HG03354 (cell line): Measurements from ENCODE around the gene KATNA1.
"Not testable (repeated sequence)": the region's sequence is repeated elsewhere in the genome, so short reads cannot be mapped to it uniquely, and the experiment has no call there.

Experiments
- ATAC-seq: cut with Tn5 transposase; IDR thresholded peaks from one replicate; pipeline ENCODE4 v1.9.1; 2021; ENCODE audit warnings: mild to moderate bottlenecking; ENCODE audit not compliant: unreplicated experiment, poor library complexity, severe bottlenecking

KATNA1 gene

GRCh38 chr6:149648148-149649145, at the start of gene KATNA1:
Gene KATNA1 (minus strand): TSS chr6:149648714. CDS start chr6:149638547, 10,167 bp downstream.
- peak; percentile 90 for ATAC-seq

GRCh38 chr6:149698175-149698574, 49.7 kb upstream of the KATNA1 start:
- ATAC-seq: no peak

GRCh38 chr6:149696901-149697300, 48.4 kb upstream of the KATNA1 start:
- no peak for ATAC-seq

- no peak for ATAC-seq
These were observed 46.4 kb upstream of the KATNA1 start for GRCh38 chr6:149694921-149695320.

- ATAC-seq: no peak
These were observed 42.7 kb upstream of the KATNA1 start for GRCh38 chr6:149691201-149691600.

GRCh38 chr6:149686230-149686629, 37.7 kb upstream of the KATNA1 start:
- ATAC-seq: no peak

- no peak for ATAC-seq
These were observed 34.8 kb upstream of the KATNA1 start for GRCh38 chr6:149683256-149683859.

- ATAC-seq: not testable (repeated sequence)
These were observed 33.3 kb upstream of the KATNA1 start for GRCh38 chr6:149681845-149682244.

GRCh38 chr6:149681209-149681608, 32.7 kb upstream of the KATNA1 start:
- no peak for ATAC-seq

GRCh38 chr6:149680503-149680902, 32.0 kb upstream of the KATNA1 start:
- peak; percentile 57 for ATAC-seq

- not testable (repeated sequence) for ATAC-seq
These were observed 23.8 kb upstream of the KATNA1 start for GRCh38 chr6:149672265-149672664.

- no peak for ATAC-seq
These were observed 11.5 kb upstream of the KATNA1 start for GRCh38 chr6:149660028-149660427.

GRCh38 chr6:149657441-149657840, 8.9 kb upstream of the KATNA1 start:
- ATAC-seq: no peak

- no peak for ATAC-seq
These were observed 2.5 kb upstream of the KATNA1 start for GRCh38 chr6:149651056-149651455.

- ATAC-seq: no peak
These were observed 1.9 kb downstream of the KATNA1 start for GRCh38 chr6:149646599-149646998.

GRCh38 chr6:149642829-149643580, 5.5 kb downstream of the KATNA1 start:
- no peak for ATAC-seq

- ATAC-seq: no peak
These were observed 12.4 kb downstream of the KATNA1 start for GRCh38 chr6:149636124-149636523.

- no peak for ATAC-seq
These were observed 14.2 kb downstream of the KATNA1 start for GRCh38 chr6:149634315-149634714.

- ATAC-seq: peak; percentile 68
These were observed 19.5 kb downstream of the KATNA1 start for GRCh38 chr6:149628875-149629510.

GRCh38 chr6:149627672-149628071, 20.8 kb downstream of the KATNA1 start:
- ATAC-seq: no peak
